GM23338 (cell line): Measurements from ENCODE around the gene DCP1B. TPM values are rescaled to one million over a fixed set of nuclear protein-coding genes. Genes with fewer than 3 reads are reported as not detected.
A peak's percentile ranks its signal among the peaks of the same experiment; 100 is the strongest.

Source experiments
- ATAC-seq: fragments of 200-7000 bp; cut with Tn5 transposase; 3 replicates; pipeline ENCODE4 v1.9.1; 2020
- DNase-seq: peaks from one replicate; pipeline ENCODE4 v3.0.0-alpha.2; 2015; ENCODE audit warnings: low spot score
- H2AFZ ChIP-seq: fragments of 200-600 bp; sonication (generic); 2 replicates; pipeline ENCODE4 v1.8.0; 2016; ENCODE audit warnings: antibody characterized with exemption, mild to moderate bottlenecking, moderate library complexity
- H3F3A ChIP-seq: fragments of 200-600 bp; sonication (generic); replicated peaks from 2 replicates; pipeline ENCODE4 v1.8.0; 2017; ENCODE audit warnings: antibody characterized with exemption, mixed run types, low read depth
- H3K27ac ChIP-seq: fragments of 200-600 bp; sonication (generic); 2 replicates; pipeline ENCODE4 v1.6.1; 2016; ENCODE audit warnings: low read depth
- H3K27me3 ChIP-seq: fragments of 200-600 bp; sonication (generic); 2 replicates; pipeline ENCODE4 v1.8.0; 2016; ENCODE audit warnings: mild to moderate bottlenecking, mixed run types, moderate library complexity; ENCODE audit not compliant: insufficient read depth
- H3K36me3 ChIP-seq: fragments of 200-600 bp; sonication (generic); 2 replicates; pipeline ENCODE4 v1.8.0; 2016; ENCODE audit warnings: mild to moderate bottlenecking; ENCODE audit not compliant: insufficient read depth
- H3K4me1 ChIP-seq: fragments of 200-600 bp; sonication (generic); 2 replicates; pipeline ENCODE4 v1.8.0; 2016; ENCODE audit warnings: mild to moderate bottlenecking, moderate library complexity; ENCODE audit not compliant: insufficient read depth
- H3K4me2 ChIP-seq: fragments of 200-600 bp; sonication (generic); 2 replicates; pipeline ENCODE4 v1.7.1; 2017; ENCODE audit warnings: mixed run types
- H3K4me3 ChIP-seq: fragments of 200-600 bp; sonication (generic); 2 replicates; pipeline ENCODE4 v1.6.1; 2016; ENCODE audit warnings: mixed run types
- H3K79me2 ChIP-seq: fragments of 200-600 bp; sonication (generic); replicated peaks from 2 replicates; pipeline ENCODE4 v1.8.0; 2017; ENCODE audit warnings: mild to moderate bottlenecking; ENCODE audit not compliant: insufficient read depth
- H3K9me2 ChIP-seq: fragments of 200-600 bp; sonication (generic); 2 replicates; pipeline ENCODE4 v1.8.0; 2017; ENCODE audit not compliant: insufficient read depth
- H4K20me1 ChIP-seq: fragments of 200-600 bp; sonication (generic); replicated peaks from 2 replicates; pipeline ENCODE4 v1.8.0; 2017; ENCODE audit warnings: mild to moderate bottlenecking; ENCODE audit not compliant: insufficient read depth
- H3K27ac Mint-ChIP-seq: 2 replicates; pipeline ENCODE4 v1.8.0; 2020; ENCODE audit warnings: inconsistent platforms, mild to moderate bottlenecking, moderate library complexity, mixed read lengths
- H3K27me3 Mint-ChIP-seq: 3 replicates; pipeline ENCODE4 v1.8.0; 2022; ENCODE audit warnings: low read depth, mild to moderate bottlenecking, moderate library complexity, mixed read lengths, inconsistent platforms; ENCODE audit not compliant: insufficient read depth, poor library complexity
- H3K36me3 Mint-ChIP-seq: 3 replicates; pipeline ENCODE4 v1.8.0; 2021; ENCODE audit warnings: low read depth, mild to moderate bottlenecking, inconsistent platforms, moderate library complexity, mixed read lengths
- H3K4me1 Mint-ChIP-seq: 3 replicates; pipeline ENCODE4 v1.8.0; 2020; ENCODE audit warnings: mild to moderate bottlenecking, inconsistent platforms, mixed read lengths
- H3K4me3 Mint-ChIP-seq: 3 replicates; pipeline ENCODE4 v1.8.0; 2021; ENCODE audit warnings: moderate library complexity, mild to moderate bottlenecking, inconsistent platforms, mixed read lengths
- H3K9me3 Mint-ChIP-seq: 3 replicates; pipeline ENCODE4 v1.8.0; 2020; ENCODE audit warnings: moderate library complexity, mild to moderate bottlenecking, inconsistent platforms, mixed read lengths
- CREB1 ChIP-seq: fragments of 250-450 bp; sonication (Bioruptor Pico); IDR thresholded peaks from 2 replicates; pipeline ENCODE4 v1.5.0; 2020; ENCODE audit warnings: low read depth, mild to moderate bottlenecking, moderate library complexity
- ETS1 ChIP-seq: IDR thresholded peaks from 2 replicates; pipeline ENCODE4 v1.6.1; 2016; ENCODE audit warnings: antibody characterized with exemption
- EZH2phosphoT487 ChIP-seq: fragments of 200-600 bp; sonication (generic); IDR thresholded peaks from one replicate; pipeline ENCODE4 v1.8.1; 2018; ENCODE audit warnings: antibody characterized with exemption; ENCODE audit not compliant: unreplicated experiment
- JUNB ChIP-seq: IDR thresholded peaks from one replicate; pipeline ENCODE4 v1.6.1; 2016; ENCODE audit warnings: antibody characterized with exemption; ENCODE audit not compliant: unreplicated experiment
- POLR2AphosphoS5 ChIP-seq: IDR thresholded peaks from 2 replicates; pipeline ENCODE4 v1.6.1; 2016; ENCODE audit warnings: antibody characterized with exemption, low read depth
- REST ChIP-seq: IDR thresholded peaks from one replicate; pipeline ENCODE4 v1.6.1; 2018; ENCODE audit warnings: antibody characterized with exemption; ENCODE audit not compliant: unreplicated experiment
- STAT1 ChIP-seq: IDR thresholded peaks from one replicate; pipeline ENCODE4 v1.6.1; 2016; ENCODE audit warnings: antibody characterized with exemption; ENCODE audit not compliant: unreplicated experiment
- ZNF114 ChIP-seq: fragments of 250-450 bp; sonication (Bioruptor Pico); IDR thresholded peaks from 2 replicates; pipeline ENCODE4 v1.5.0; 2020; ENCODE audit warnings: mild to moderate bottlenecking, moderate library complexity
- ZNF331 ChIP-seq: fragments of 250-450 bp; sonication (Bioruptor Pico); IDR thresholded peaks from 2 replicates; pipeline ENCODE4 v1.5.0; 2020; ENCODE audit warnings: low read depth, mild to moderate bottlenecking, moderate library complexity
- polyA plus RNA-seq: library from polyadenylated mRNA; unstranded; fragments of >200 nt; fragmentation: Nextera tagmentation; extraction: Ambion mirVana; gene quantifications from 2 replicates; pipeline ENCODE4 v1.2.1, GENCODE V29; 2016
- total RNA-seq: library from RNA; depleted of rRNA; stranded (reverse); fragments of >200 nt; shearing (Covaris generic); gene quantifications from 2 replicates; pipeline ENCODE4 v1.2.3, GENCODE V29; 2014

The DCP1B gene
- total and polyA plus RNA-seq, 2 experiments from 2014 or later: 24.4 to 29.8 TPM

GRCh38 chr12:1918884-1919236 lies 85.4 kb downstream of the DCP1B start:
- Mint-ChIP-seq H3K27ac (no peak overlapping the region), H3K36me3 (no peaks in the 10 kb centered on the region), H3K4me3 (no peak overlapping the region), H3K27me3 (peaks cover 12% of the 10 kb centered on the region), H3K4me1 (peaks cover 13% of the 10 kb centered on the region), H3K9me3 (no peaks in the 10 kb centered on the region)
- Histone ChIP-seq H3K27ac (no peak overlapping the region), H3K79me2 (no peaks in the 10 kb centered on the region), H3K9me2 (no peaks in the 10 kb centered on the region), H3K4me3 (no peak overlapping the region), H4K20me1 (no peaks in the 10 kb centered on the region), H3K4me1 (no peaks in the 10 kb centered on the region), H3K27me3 (no peaks in the 10 kb centered on the region), H2AFZ (no peak overlapping the region; the same call in 1 of the 2 replicates), H3F3A (no peaks in the 10 kb centered on the region), H3K4me2 (no peak overlapping the region), H3K36me3 (no peaks in the 10 kb centered on the region)
- TF ChIP-seq ZNF114 (CRISPR knock-in tag) (no peak), EZH2phosphoT487 (no peak), ETS1 (no peak), ZNF331 (CRISPR knock-in tag) (no peak), POLR2AphosphoS5 (no peak), REST (no peak), JUNB (no peak)
- ATAC-seq (no peak), DNase-seq (no peak)

GRCh38 chr12:1918081-1918883 lies 86.0 kb downstream of the DCP1B start, which contains the start of gene CACNA2D4:
Gene CACNA2D4, minus strand, starts transcription at chr12:1918652. Its CDS starts 179 bp downstream, at chr12:1918473.
- Histone ChIP-seq H3K4me3 (no peak within 1 kb of the TSS), H3K79me2 (no peaks in the 10 kb centered on the region), H3K27me3 (no peaks in the 10 kb centered on the region), H3F3A (no peaks in the 10 kb centered on the region), H2AFZ (no peak within 1 kb of the TSS; the same call in 1 of the 2 replicates), H3K4me1 (no peaks in the 10 kb centered on the region), H4K20me1 (no peaks in the 10 kb centered on the region), H3K27ac (no peak within 1 kb of the TSS), H3K9me2 (no peaks in the 10 kb centered on the region), H3K4me2 (no peak within 1 kb of the TSS), H3K36me3 (no peaks in the 10 kb centered on the region)
- H3K9me3 Mint-ChIP-seq: no peaks in the 10 kb centered on the region
- H3K27ac Mint-ChIP-seq: no peak within 1 kb of the TSS
- DNase-seq (no peak), ATAC-seq (peak; percentile 61)
- no peak for TF ChIP-seq STAT1
- no peak for TF ChIP-seq EZH2phosphoT487
- TF ChIP-seq CREB1 (CRISPR knock-in tag): no peak
- no peak for TF ChIP-seq REST
- H3K4me1 Mint-ChIP-seq: peaks cover 13% of the 10 kb centered on the region
- no peak within 1 kb of the TSS for H3K4me3 Mint-ChIP-seq
- no peaks in the 10 kb centered on the region for H3K36me3 Mint-ChIP-seq
- H3K27me3 Mint-ChIP-seq: peaks cover 12% of the 10 kb centered on the region
